Activated T-cell treated with anti-CD3 and anti-CD28 coated beads for 24 hours (primary cell): ENCODE data around the gene HOXB1.
"Not testable (repeated sequence)": the region's sequence is repeated elsewhere in the genome, so short reads cannot be mapped to it uniquely, and the experiment has no call there.

Experiments
- DNase-seq: peaks from one replicate; pipeline ENCODE4 v3.0.0-alpha.2; 2020; ENCODE audit warnings: low read depth

Gene HOXB1

GRCh38 chr17:48519427-48519826 is 11.4 kb downstream of the HOXB1 start:
- no peak for DNase-seq

GRCh38 chr17:48517478-48517877 is 13.3 kb downstream of the HOXB1 start:
- DNase-seq = no peak

GRCh38 chr17:48515925-48516900 is 14.6 kb downstream of the HOXB1 start:
- DNase-seq = no peak

- DNase-seq = no peak
Measured at GRCh38 chr17:48514477-48514876, 16.3 kb downstream of the HOXB1 start.

GRCh38 chr17:48513666-48514455 is 16.9 kb downstream of the HOXB1 start:
- no peak for DNase-seq

- no peak for DNase-seq
Measured at GRCh38 chr17:48513097-48513496, 17.7 kb downstream of the HOXB1 start.

GRCh38 chr17:48510761-48511604 is 19.8 kb downstream of the HOXB1 start:
- DNase-seq = no peak

- no peak for DNase-seq
Measured at GRCh38 chr17:48510381-48510760, 20.4 kb downstream of the HOXB1 start.

GRCh38 chr17:48509708-48510107 is 21.1 kb downstream of the HOXB1 start:
- not testable (repeated sequence) for DNase-seq

- DNase-seq = no peak
Measured at GRCh38 chr17:48506246-48506645, 24.6 kb downstream of the HOXB1 start.

- DNase-seq = no peak
Measured at GRCh38 chr17:48505788-48506187, 25.0 kb downstream of the HOXB1 start.

- DNase-seq = no peak
Measured at GRCh38 chr17:48504953-48505352, 25.9 kb downstream of the HOXB1 start.

GRCh38 chr17:48503747-48504146 is 27.1 kb downstream of the HOXB1 start:
- DNase-seq = no peak

GRCh38 chr17:48502901-48503300 is 27.9 kb downstream of the HOXB1 start:
- no peak for DNase-seq

GRCh38 chr17:48502312-48502711 is 28.5 kb downstream of the HOXB1 start:
- no peak for DNase-seq

GRCh38 chr17:48500435-48501426 is 30.1 kb downstream of the HOXB1 start:
- DNase-seq = no peak

GRCh38 chr17:48499735-48500434 is 30.9 kb downstream of the HOXB1 start:
- no peak for DNase-seq

- DNase-seq = no peak
Measured at GRCh38 chr17:48499248-48499647, 31.6 kb downstream of the HOXB1 start.

- no peak for DNase-seq
Measured at GRCh38 chr17:48498164-48498850, 32.5 kb downstream of the HOXB1 start.

- DNase-seq = no peak
Measured at GRCh38 chr17:48497103-48497502, 33.7 kb downstream of the HOXB1 start.
